Colon (tissue), 2 donors: ENCODE measurements around the gene NARS2.
"Not testable (repeated sequence)": the region's sequence is repeated elsewhere in the genome, so short reads cannot be mapped to it uniquely, and the experiment has no call there.

ENCODE experiments used
- FAIRE-seq: peaks from 2 replicates; lab custom pipeline; 2012; peaks lifted over from hg19 to GRCh38; lab: Jason Lieb, UNC
- donor health status: control.
- donor health status: control.

NARS2 gene

DNA sequence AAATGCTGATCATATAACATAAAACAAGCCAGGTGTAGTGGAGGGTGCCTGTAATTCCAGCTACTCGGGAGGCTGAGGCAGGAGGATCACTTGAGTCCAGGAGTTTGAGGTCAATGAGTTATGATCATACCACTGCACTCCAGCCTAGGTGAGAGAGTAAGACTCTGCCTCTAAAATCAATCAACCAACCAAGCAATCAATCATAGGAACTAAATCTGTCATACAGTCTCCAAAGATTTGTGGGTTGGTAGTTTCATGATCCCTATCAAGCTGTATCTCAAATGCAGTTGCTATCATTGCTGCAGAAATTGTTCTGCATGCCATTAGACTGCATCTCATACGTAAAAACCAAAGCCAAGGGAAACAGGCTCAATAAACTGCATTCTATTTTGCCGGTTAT, 33.1 kb downstream of the NARS2 start:
- FAIRE-seq: no peak

DNA sequence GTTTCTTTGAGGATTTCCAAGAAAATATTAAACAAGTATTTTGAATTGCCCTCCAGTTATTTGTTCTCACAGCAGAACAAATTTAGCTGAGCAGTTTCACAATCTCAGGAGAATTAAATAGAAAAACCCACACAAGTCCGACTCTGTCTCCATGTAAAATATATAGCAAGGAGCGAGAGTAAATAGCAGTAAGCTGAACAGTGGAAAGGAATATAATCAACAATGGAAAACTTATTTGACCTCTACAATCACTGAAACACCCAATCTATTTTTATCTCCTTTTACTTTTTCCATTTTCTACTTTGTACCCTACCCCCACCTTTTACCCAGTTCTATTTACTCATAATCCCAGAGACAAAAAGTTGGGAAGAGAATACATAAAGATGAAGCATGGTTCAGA, 34.4 kb downstream of the NARS2 start:
- no peak for FAIRE-seq

DNA sequence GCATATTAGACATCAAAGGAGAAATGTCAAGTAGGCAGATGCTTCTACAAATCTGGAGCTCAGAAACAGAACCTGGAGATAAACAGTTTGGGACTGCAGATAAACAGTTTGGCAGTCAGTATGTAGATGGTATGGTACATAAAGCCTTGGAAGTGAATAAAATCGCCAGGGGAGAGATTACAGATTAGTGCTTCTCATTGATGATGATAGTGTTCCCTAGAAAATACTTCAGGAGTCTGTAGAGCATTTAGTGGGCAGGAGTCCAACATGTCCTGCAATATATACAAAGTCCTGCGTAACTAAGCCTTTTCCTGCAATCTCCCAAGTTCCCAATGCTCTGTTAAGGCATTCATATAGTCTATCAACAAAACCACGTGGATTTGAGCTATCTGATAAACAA, 35.2 kb downstream of the NARS2 start:
- no peak for FAIRE-seq

DNA sequence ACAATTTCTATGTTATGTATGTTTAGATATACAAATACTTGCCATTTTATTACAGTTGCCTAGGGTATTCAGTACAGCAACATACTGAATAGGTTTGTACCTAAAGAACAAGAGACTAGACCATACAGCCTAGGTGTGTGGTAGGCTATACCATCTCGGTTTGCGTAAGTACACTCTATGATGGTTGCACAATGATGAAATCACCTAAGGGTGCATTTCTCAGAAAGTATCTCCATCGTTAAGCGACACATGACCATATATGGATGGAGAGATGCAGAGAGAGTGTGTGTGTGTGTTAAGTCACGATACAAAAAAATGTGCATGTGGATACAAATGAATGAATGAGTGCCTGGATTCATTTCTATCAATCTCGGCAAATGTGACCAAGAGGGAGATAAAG, 37.7 kb downstream of the NARS2 start:
- no peak for FAIRE-seq

DNA sequence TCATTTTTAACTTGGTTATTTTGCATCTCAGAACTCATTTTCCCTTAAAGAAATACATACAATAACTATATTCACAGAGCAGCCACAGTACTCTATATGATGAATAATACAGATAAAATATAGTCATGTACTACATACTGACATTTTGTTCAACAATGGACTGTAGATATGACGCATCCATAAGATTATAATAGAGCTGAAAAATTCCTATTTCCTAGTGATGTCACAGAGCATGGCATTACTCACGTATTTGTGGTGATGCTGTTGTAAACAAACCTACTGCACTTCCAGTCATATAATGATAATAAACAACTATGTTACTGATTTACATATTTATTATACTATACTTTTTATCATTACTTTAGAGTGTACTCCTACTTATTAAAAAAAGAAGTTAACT, 38.7 kb downstream of the NARS2 start:
- no peak for FAIRE-seq

DNA sequence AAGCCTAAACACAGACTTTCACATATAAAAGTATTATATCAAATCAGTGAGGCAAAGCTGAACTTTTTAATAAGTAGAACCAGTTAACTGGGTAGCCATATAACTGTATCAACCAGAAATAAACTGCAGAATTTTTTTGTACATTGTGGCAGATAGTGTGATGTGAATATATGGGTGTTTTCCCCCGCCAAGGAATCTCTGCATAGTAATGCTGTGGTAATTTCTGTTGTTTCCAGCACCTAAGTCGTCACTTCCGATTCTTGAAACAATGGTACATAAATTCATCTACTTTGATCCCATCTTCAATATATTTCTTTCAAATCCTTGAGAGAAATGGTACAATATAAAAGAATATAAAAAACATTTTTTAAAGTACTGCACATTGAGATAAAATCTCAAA, 39.6 kb downstream of the NARS2 start:
- no peak for FAIRE-seq

DNA sequence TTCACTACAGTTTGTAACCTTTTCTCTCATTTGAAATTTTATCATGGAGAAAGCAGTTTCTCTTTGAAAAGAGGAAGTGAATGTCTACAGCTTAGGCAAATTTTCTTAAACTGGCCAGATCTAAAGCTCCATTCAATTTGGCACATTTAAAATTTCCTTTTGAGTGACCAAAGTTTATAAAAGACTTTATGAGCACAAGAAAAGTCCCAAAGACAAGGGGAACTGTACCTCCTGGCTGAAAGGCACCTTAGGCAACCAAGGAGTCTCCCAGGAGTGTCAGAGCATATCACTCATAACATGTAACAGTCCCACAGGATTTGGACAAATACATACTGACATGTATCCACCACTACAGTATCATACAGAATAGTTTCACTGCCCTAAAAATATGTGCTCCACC, 41.3 kb downstream of the NARS2 start:
- no peak for FAIRE-seq

DNA sequence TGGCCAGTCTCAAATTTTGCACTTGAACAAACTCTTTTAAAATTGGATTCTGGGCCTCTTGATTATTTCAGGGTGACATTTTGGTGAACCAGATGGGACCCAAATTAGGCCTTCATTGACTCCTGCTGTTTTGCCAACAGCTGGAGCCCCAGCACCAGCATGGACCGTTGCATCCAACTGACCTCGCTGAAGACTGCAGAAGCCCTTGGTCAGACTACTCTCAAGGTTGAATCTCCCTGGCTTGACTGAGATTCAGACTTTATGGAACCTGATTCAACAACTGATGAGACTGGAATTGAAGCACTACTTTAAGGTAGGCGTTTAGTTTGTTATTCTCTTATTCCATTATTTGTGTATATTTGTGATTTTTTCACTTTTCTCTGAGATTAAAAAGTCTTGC, 41.7 kb downstream of the NARS2 start:
- no peak for FAIRE-seq

DNA sequence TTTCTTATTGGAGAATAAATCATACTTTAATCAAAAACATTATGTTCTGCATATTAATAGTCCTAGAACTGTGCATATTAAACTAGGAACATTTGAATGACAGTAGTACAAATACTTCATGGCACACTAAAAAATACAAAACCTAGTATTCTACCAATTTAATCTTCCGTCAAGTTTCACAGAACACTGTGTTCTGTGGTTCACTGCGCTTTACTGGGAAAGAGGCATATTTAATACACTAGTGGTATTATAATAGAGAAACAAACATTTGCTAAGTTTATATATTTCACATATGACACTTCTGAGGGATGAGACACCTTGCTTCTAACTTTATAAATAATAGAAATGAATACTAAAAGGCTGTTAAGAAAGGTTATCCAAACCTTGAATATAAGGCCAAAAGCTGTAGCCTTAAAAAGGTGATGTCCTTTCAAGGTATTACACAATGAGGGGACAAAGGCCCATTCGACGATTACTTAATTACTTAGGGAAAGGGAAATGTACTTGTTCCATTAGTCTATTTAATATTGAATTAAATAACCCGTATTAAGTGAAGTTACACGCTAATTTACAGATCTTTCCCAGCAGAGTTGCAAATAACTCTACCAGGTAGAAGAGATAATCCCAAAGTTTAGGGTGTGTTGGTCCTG, 48.0 kb downstream of the NARS2 start:
- no peak for FAIRE-seq

DNA sequence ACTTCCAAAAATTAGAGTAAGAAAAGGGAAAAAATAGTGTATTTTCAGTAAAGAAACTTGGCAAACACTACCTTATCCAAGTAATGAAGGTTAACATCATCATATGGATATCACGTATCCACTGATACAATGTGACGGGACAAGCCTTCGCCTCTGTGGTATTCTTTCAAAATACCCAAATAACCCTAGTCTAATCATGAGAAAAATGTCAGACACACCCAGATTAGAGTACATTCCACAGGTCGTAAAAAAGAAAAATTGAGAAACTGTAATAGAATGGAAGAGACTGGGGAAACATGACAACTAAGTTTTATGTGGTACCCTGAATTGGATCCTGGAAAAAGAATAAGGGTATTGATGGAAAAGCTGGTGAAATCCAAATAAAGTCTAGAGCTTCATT, 48.9 kb downstream of the NARS2 start:
- no peak for FAIRE-seq

DNA sequence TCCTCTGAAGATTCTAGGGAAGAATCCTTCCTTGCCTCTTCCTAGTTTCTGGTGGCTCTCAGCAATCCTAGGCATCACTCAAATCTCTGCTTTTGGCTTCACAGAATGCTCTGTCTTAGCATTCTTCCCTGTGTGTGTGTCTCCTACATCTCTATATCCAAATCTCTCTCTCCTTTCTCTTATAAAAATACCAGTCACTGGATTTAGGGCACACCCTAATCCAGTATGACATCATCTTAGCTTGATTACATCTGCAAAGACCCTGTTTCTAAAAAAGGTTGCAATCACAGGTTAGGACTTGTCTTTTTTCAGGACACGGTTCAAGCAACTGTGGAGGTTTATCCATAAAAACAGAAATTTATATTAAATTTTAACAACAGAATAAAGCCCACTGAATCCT, 54.4 kb downstream of the NARS2 start:
- FAIRE-seq: no peak

DNA sequence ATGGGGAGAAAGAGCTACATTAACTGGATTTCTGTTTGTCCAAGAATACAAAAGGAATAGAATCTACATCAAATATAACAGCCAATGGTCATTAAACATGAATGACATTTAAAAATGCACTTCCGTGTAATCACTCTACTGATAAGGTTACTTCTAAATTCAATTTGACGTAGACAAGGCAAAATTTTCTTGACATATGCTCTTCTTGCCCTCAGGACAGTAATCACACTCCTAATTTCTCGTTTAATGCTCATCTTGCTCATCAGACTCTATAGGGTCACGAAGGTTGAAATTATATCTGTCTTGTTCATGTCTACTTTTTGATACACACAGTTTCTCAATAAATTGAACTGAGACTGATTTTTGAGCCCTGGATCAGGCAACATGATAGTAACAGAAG, 58.4 kb downstream of the NARS2 start:
- FAIRE-seq: no peak

DNA sequence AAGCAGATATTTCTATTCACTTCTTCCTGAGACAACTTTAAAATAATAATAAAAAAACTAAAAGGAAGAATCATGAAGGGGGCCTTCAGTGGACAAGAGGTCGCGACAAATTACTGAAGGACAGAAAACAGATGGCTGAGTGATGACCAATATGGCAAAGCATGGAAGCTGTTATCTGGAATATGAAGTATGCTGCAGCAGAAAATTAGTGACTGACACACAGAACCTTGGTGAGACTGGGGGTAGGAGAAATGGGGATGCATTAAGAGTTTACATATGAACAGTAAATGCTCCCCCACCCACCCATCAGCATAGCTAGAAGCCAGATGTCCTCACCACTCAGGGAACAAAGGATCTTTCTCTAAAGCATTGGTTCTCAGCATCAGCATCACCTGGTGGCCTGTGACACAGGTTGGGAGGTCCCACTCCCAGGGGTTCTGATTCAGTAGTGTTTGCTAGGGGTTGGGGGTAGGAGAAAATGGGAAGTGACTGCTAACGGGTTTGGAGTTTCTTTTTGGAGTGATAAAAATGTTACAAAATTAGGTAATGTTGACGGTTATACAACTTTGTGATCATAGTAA, 59.7 kb downstream of the NARS2 start:
- no peak for FAIRE-seq

DNA sequence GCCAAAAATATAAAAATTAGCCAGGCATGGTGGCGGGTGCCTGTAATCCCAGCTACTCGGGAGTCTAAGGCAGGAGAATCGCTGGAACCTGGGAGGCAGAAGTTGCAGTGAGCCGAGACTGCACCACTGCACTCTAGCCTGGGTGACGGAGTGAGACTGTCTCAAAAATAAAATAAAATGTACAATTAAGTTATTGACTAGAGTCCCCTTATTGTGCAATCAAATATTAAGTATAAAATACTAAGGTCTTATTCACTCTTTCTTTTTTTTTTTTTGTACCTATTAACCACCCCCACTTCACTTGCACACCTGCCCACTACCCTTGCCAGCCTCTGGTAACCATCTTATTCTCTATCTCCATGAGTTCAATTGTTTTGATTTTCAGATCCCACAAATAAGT, 61.6 kb downstream of the NARS2 start:
- not testable (repeated sequence) for FAIRE-seq

DNA sequence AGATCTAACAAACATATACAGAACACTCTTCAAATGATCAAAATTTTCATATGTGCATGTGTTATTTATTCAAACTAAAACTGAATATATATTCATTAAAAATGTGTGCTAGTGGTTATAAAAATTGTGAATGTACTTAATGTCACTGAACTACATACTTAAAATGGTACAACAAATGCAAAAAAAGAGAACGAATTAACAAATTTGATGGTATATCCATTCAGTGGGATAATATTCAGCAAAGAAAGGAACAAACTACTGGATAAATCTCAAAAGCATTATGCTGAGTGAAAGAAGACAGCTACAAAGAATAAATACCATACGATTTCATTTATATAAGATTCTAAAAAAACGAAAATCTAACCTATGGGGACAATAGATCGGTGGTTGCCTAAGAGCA, 64.1 kb downstream of the NARS2 start:
- no peak for FAIRE-seq

DNA sequence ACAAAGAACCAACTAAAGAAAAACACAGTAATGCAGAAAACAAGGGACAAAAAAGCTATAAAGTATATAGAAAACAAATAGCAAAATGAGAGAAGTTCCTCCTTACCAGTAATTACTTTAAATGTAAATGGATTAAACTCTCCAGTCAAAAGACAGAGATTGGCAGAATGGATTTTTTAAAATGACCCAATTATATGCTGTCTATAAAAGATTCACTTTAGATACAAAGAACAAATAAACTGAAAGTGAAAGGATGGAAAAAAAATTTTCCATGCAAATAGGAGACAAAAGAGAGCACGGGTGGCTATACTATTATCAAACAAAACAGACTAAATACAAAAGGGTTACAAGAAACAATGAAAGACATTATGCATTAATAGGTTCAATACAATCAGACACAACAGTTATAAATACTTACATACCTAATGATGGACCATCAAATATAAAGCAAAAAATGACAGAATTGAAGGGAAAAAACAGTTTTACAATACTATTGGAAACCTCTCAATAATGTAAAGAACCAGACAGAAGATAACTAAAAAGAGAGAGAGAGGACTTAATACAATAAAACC, 64.6 kb downstream of the NARS2 start:
- no peak for FAIRE-seq

DNA sequence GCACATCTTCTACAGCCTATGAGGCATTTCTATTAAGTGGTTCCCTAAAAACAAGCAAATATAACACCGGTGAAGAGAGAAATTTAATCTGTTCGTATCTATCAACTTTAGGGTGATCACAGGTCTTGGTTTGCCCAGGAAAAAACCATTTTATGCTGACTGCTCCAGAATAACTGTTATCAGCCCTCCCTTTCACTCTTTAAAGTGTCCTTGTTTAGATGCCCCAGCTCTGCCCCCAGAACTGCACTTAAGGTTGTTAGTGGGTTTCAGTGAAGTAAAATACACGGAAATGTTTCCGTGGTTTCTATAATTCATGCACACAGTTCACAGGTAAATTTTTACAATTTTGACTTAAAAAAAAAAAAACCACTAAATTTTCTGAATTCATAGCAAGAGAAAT, 70.0 kb downstream of the NARS2 start:
- FAIRE-seq: no peak

DNA sequence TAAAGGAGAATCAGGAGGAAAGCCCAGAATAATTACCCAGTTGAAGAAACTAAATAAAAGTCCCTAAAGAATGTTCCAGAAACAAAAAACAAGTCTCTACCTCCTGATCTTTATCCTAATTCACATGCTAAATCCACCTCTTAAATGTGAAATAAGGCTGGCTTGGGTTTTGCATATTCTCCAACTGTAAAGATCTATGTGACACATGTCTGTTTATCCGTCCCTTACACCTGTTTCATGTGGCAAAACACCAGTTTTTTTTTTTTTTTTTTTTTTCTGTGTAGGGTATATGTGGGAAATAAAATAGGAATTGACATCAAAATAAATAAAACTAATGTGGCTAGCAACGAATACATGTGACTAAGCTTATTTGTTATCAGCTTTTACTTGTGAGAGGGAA, 70.5 kb downstream of the NARS2 start:
- no peak for FAIRE-seq

DNA sequence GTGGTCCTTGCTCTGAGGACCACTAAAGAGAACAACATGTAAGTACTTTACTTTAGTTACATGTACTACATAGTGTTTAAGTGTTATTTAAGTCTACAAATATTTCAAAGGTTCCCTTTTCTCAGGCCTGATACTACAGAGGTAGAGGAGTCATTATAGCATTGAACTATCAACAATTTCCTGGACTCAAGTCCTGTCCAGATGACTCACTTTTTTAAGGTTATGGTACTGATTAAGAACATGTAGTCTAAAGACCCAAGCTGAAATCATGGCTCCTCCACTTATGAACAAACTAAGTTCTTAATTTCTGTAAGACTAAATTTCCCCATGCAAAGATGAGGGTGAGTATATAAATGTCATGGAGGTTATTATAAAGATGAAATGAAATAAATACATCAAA, 74.7 kb downstream of the NARS2 start:
- FAIRE-seq: no peak

DNA sequence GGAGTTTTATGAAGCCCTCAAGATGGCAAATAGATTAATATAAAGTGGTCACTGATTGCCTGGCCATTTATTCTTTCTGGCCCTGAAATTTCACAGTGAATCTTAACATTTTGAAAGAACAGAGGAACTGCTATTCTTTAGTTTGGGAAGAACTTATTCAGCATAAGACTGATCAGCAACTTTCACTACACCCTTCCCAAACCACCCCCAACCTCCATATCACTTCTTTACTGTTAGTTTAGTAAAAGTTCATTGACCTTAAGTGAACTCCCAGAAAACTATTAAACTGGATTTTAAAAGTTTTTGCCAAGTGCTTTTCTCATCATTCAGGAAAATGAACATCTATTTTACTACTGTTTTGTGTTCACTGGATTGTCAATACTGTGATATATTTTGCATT, 77.4 kb downstream of the NARS2 start:
- FAIRE-seq: no peak

DNA sequence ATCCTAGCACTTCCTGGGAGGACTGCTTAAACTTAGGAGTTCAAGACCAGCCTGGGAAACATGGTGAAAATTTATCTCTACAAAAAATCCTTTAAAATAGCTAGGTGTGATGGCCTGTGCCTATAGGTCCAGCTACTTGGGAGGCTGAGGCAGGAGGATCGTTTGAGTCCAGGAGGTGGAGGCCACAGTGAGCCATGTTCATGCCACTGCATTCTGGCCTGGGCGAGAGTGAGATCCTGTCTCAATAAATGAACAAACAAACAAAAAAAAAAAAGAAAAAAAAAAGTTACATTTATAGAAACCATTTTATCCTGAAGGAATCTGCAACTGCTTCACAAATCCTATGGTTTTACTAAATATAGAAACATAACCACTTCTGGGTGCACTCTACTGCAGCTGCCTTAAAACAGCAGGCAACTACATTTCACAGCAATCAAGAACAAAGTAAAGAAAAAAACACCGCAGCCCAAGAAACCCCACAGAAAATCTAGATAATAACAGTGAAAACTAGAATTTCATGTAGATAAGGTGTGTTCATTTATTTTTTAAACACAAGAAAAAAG, 81.2 kb downstream of the NARS2 start:
- no peak for FAIRE-seq

DNA sequence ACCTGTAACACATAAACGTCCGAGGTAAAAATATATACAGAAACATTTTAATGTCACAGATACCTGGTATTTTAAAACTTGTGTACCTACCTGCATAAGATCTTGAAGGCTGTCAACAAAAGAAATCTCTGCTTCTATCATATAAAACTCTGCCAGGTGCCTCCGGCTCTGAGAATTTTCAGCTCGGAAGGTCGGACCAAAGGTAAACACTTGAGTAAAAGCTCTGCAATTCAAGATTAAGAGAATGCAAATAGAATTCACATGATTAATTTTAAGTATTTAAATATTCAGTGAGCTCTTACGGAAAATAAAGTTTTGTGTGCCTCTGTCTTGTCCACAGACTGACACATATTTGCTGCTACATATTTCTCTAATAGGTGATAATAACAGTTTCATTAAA, 81.7 kb downstream of the NARS2 start:
- no peak for FAIRE-seq

DNA sequence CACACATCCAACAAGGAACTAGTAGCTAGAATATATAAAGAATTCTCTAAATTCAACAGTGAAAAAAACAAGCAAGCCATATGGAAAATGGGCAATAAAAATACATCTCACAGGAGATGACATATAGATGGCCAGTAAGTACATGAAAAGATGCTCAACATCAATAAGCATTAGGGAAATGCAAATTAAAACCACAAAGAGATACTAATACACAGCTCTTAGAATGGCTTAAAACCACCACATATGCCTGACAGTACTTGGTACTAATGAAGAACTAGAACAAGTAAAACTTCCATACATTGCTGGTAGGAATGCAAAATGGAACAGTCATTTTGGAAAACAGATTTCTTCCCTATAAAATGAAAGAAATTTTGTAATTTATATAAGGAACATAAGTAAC, 85.5 kb downstream of the NARS2 start:
- FAIRE-seq: no peak

DNA sequence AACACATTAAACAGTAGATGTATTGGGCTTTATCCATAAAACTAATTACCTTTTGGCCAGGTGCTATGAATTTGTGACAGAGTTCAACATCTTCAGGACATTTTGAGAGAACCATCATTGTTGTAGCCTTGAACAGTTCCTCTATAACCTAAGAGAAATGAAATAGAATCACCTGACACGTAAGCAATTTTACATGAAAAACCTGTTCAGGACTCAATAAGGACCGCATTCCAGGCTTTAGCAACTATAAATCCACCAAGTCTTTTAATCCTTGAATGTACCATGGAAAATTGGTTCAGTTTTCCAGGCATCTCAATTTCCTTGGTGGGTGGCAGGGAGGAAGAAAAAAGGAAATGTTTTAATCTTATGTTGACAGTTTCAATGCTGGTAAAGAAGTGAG, 96.1 kb downstream of the NARS2 start:
- no peak for FAIRE-seq
